H9 (cell line): ENCODE measurements around the gene NECTIN4. TPM values are rescaled to one million over a fixed set of nuclear protein-coding genes. Genes with fewer than 3 reads are reported as not detected.

Experiments used
- DNase-seq: peaks from one replicate; pipeline ENCODE4 v3.0.0-alpha.2; 2017
- H2AFZ ChIP-seq: one replicate; pipeline ENCODE4 v1.6.1; 2013; ENCODE audit warnings: mild to moderate bottlenecking, low read length, control low read depth, moderate library complexity
- H2AK5ac ChIP-seq: 2 replicates; pipeline ENCODE4 v1.6.1; 2013; ENCODE audit warnings: low read length, control low read depth, mixed read lengths; ENCODE audit not compliant: insufficient read length
- H2BK120ac ChIP-seq: one replicate; pipeline ENCODE4 v1.6.1; 2013; ENCODE audit warnings: low read depth, mild to moderate bottlenecking, low read length, control low read depth, inconsistent platforms; ENCODE audit not compliant: poor library complexity, severe bottlenecking
- H2BK12ac ChIP-seq: 2 replicates; pipeline ENCODE4 v1.6.1; 2013; ENCODE audit warnings: low read length, control low read depth, mixed read lengths, low read depth; ENCODE audit not compliant: insufficient read length
- H2BK15ac ChIP-seq: 2 replicates; pipeline ENCODE4 v1.6.1; 2013; ENCODE audit warnings: low read depth, low read length, control low read depth
- H2BK20ac ChIP-seq: one replicate; pipeline ENCODE4 v1.6.1; 2013; ENCODE audit warnings: low read depth, mild to moderate bottlenecking, low read length, control low read depth, inconsistent platforms; ENCODE audit not compliant: poor library complexity, severe bottlenecking
- H2BK5ac ChIP-seq: 2 replicates; pipeline ENCODE4 v1.6.1; 2013; ENCODE audit warnings: low read length, control low read depth, mixed read lengths; ENCODE audit not compliant: insufficient read length
- H3K14ac ChIP-seq: 2 replicates; pipeline ENCODE4 v1.6.1; 2013; ENCODE audit warnings: low read length, control low read depth; ENCODE audit not compliant: insufficient read depth
- H3K18ac ChIP-seq: 2 replicates; pipeline ENCODE4 v1.6.1; 2013; ENCODE audit warnings: low read depth, mild to moderate bottlenecking, mixed read lengths, low read length, control low read depth; ENCODE audit not compliant: insufficient read length
- H3K23ac ChIP-seq: 2 replicates; pipeline ENCODE4 v1.6.1; 2013; ENCODE audit warnings: low read length, control low read depth, mixed read lengths, low read depth; ENCODE audit not compliant: insufficient read length
- H3K23me2 ChIP-seq: 2 replicates; pipeline ENCODE4 v1.6.1; 2013; ENCODE audit warnings: low read depth, mild to moderate bottlenecking, mixed read lengths, low read length, control low read depth; ENCODE audit not compliant: insufficient read length, poor library complexity, severe bottlenecking
- H3K27ac ChIP-seq: 2 replicates; pipeline ENCODE4 v1.5.1; 2013; ENCODE audit warnings: low read length, control low read depth, mixed read lengths, low read depth; ENCODE audit not compliant: insufficient read length
- H3K27me3 ChIP-seq: 2 replicates; pipeline ENCODE4 v1.6.1; 2013; ENCODE audit warnings: low read length, control low read depth, inconsistent platforms; ENCODE audit not compliant: insufficient read depth
- H3K4ac ChIP-seq: 2 replicates; pipeline ENCODE4 v1.6.1; 2013; ENCODE audit warnings: low read depth, mild to moderate bottlenecking, control low read depth, inconsistent platforms, low read length, moderate library complexity
- H3K4me1 ChIP-seq: 2 replicates; pipeline ENCODE4 v1.6.1; 2013; ENCODE audit warnings: low read length, control low read depth, inconsistent platforms; ENCODE audit not compliant: insufficient read depth
- H3K4me2 ChIP-seq: 2 replicates; pipeline ENCODE4 v1.6.1; 2013; ENCODE audit warnings: low read length, control low read depth, mixed read lengths; ENCODE audit not compliant: insufficient read length, insufficient read depth
- H3K56ac ChIP-seq: 2 replicates; pipeline ENCODE4 v1.6.1; 2013; ENCODE audit warnings: low read depth, mild to moderate bottlenecking, mixed read lengths, low read length, control low read depth; ENCODE audit not compliant: insufficient read length
- H3K79me1 ChIP-seq: 2 replicates; pipeline ENCODE4 v1.6.1; 2013; ENCODE audit warnings: low read depth, mild to moderate bottlenecking, moderate library complexity, low read length, control low read depth, inconsistent platforms; ENCODE audit not compliant: insufficient read depth, poor library complexity, severe bottlenecking
- H3K79me2 ChIP-seq: 2 replicates; pipeline ENCODE4 v1.6.1; 2013; ENCODE audit warnings: low read length, control low read depth, inconsistent platforms; ENCODE audit not compliant: insufficient read depth
- H3K9ac ChIP-seq: 2 replicates; pipeline ENCODE4 v1.6.1; 2013; ENCODE audit warnings: low read length, control low read depth, mixed read lengths; ENCODE audit not compliant: insufficient read length; ENCODE audit errors: extremely low read depth
- H3K9me3 ChIP-seq: one replicate; pipeline ENCODE4 v1.6.1; 2013; ENCODE audit warnings: low read depth, low read length, inconsistent platforms; ENCODE audit not compliant: control insufficient read depth
- H3T11ph ChIP-seq: one replicate; pipeline ENCODE4 v1.6.1; 2013; ENCODE audit warnings: mild to moderate bottlenecking, low read length, control low read depth, inconsistent platforms
- H4K20me1 ChIP-seq: one replicate; pipeline ENCODE4 v1.6.1; 2013; ENCODE audit not compliant: control insufficient read depth, insufficient read length, insufficient read depth
- H4K5ac ChIP-seq: 2 replicates; pipeline ENCODE4 v1.6.1; 2013; ENCODE audit warnings: low read depth, mild to moderate bottlenecking, mixed read lengths, low read length, control low read depth; ENCODE audit not compliant: insufficient read length
- H4K8ac ChIP-seq: replicated peaks from 2 replicates; pipeline ENCODE4 v1.6.1; 2013; ENCODE audit warnings: low read length, control low read depth, mixed read lengths, low read depth; ENCODE audit not compliant: insufficient read length
- H4K91ac ChIP-seq: 2 replicates; pipeline ENCODE4 v1.6.1; 2013; ENCODE audit warnings: low read depth, mild to moderate bottlenecking, moderate library complexity, mixed read lengths, low read length, control low read depth; ENCODE audit not compliant: insufficient read length
- H3K27ac Mint-ChIP-seq, 3 experiments: 2 replicates in 2 of 3; 3 replicates in 1 of 3; pipeline ENCODE4 v1.8.0; 2020 to 2021; ENCODE audit warnings: mixed read lengths in 3 of 3, mild to moderate bottlenecking in 1 of 3, moderate library complexity in 1 of 3
- H3K27me3 Mint-ChIP-seq: 2 replicates; pipeline ENCODE4 v1.8.0; 2021; ENCODE audit warnings: low read depth, mild to moderate bottlenecking, moderate library complexity, mixed read lengths
- H3K36me3 Mint-ChIP-seq, 3 experiments: 2 replicates in 2 of 3; 3 replicates in 1 of 3; pipeline ENCODE4 v1.8.0; 2020 to 2021; ENCODE audit warnings: low read depth in 3 of 3, mixed read lengths in 3 of 3; ENCODE audit not compliant: insufficient read depth in 1 of 3
- H3K4me1 Mint-ChIP-seq, 2 experiments: 2 replicates each; pipeline ENCODE4 v1.8.0; 2020; ENCODE audit warnings: mixed read lengths in 2 of 2
- H3K4me3 Mint-ChIP-seq, 2 experiments: 2 replicates in 1 of 2; 3 replicates in 1 of 2; pipeline ENCODE4 v1.8.0; 2020 to 2021; ENCODE audit warnings: mild to moderate bottlenecking in 2 of 2, mixed read lengths in 2 of 2, moderate library complexity in 1 of 2
- H3K9me3 Mint-ChIP-seq, 2 experiments: 2 replicates in 1 of 2; 3 replicates in 1 of 2; pipeline ENCODE4 v1.8.0; 2020; ENCODE audit warnings: mild to moderate bottlenecking in 2 of 2, mixed read lengths in 2 of 2, moderate library complexity in 1 of 2
- CTCF ChIP-seq: fragments of 200-600 bp; sonication (generic); conservative IDR thresholded peaks from 3 replicates; pipeline ENCODE4 v1.8.0; 2021; ENCODE audit warnings: antibody characterized with exemption, mild to moderate bottlenecking
- WGBS: extraction: QIAGEN DNeasy Blood & Tissue Kit; methylation state at CpG from one replicate; pipeline ENCODE4 v1.1.7; 2013; ENCODE audit warnings: missing lambda C conversion rate, low lambda C conversion rate, mixed read lengths; ENCODE audit not compliant: insufficient read length; ENCODE audit errors: extremely low coverage; 5-methylcytosine and 5-hydroxymethylcytosine counted together
- total RNA-seq: library from RNA; stranded (reverse); gene quantifications from 2 replicates; pipeline ENCODE4 v1.2.1, GENCODE V29; 2021

Gene NECTIN4
- total RNA-seq, 1 experiment from 2014 or later: 0.33 TPM

DNA sequence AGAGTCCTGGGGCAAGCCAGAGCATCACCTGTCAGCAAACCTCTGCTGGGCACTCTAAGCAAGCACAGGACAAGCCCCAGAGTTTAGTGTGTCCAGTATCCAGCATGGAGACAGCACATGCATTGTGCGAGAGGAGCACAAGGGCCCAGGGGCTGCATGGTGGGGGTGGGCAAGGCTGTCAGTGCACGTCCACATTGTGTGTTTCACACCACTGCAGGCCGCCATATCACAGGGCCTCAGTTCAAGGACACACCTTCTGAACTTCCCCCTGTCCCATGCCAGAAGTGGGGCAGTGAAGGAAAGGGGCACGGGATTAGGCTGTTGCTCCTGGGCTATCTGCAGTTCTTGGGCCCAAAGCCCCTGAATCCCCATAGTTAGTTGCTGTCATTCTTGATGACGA lies 49.8 kb downstream of the NECTIN4 start:
- no CpG with 5 or more reads among the region's 5 CpGs for whole genome bisulfite sequencing
- H3K4me3 Mint-ChIP-seq: peak overlapping the region; percentile 57 to 82
- Histone ChIP-seq H3K56ac (no peak overlapping the region), H3K4me2 (no peak overlapping the region), H4K91ac (no peak overlapping the region), H3K18ac (no peak overlapping the region), H2BK15ac (no peak overlapping the region), H2AFZ (no peak overlapping the region), H3K23me2 (peaks cover 8% of the 10 kb centered on the region), H3K79me1 (no peaks in the 10 kb centered on the region), H2BK5ac (no peak overlapping the region), H3K9ac (no peak overlapping the region), H2BK12ac (no peak overlapping the region), H3K79me2 (peaks cover 3% of the 10 kb centered on the region; the same call in 1 of the 2 replicates), H2AK5ac (no peak overlapping the region), H3K9me3 (no peaks in the 10 kb centered on the region), H3K27ac (no peak overlapping the region), H3K23ac (no peak overlapping the region), H3K4me1 (peaks cover 2% of the 10 kb centered on the region), H3T11ph (no peak overlapping the region), H2BK120ac (no peak overlapping the region), H3K27me3 (no peaks in the 10 kb centered on the region), H4K20me1 (no peaks in the 10 kb centered on the region), H4K5ac (no peak overlapping the region), H4K8ac (no peak overlapping the region), H2BK20ac (no peak overlapping the region), H3K14ac (no peak overlapping the region), H3K4ac (no peak overlapping the region)
- H3K27ac Mint-ChIP-seq: peak overlapping the region in 1 of 3 experiments; percentile 74; a peak in 1 of 7 replicates
- H3K4me1 Mint-ChIP-seq: peaks cover 22 to 39% of the 10 kb centered on the region in 2 experiments
- H3K36me3 Mint-ChIP-seq: peaks cover 32 to 49% (median 40%) of the 10 kb centered on the region in 3 experiments; a peak in 6 of 7 replicates
- no peaks in the 10 kb centered on the region; the same call in 1 of the 2 replicates for H3K27me3 Mint-ChIP-seq
- no peak for DNase-seq
- no peak for TF ChIP-seq CTCF
- no peaks in the 10 kb centered on the region; a peak in 1 of 5 replicates for H3K9me3 Mint-ChIP-seq
